ENCODE results near the gene CALY.
"Not testable (repeated sequence)": the region's sequence is repeated elsewhere in the genome, so short reads cannot be mapped to it uniquely, and the experiment has no call there.

Gene CALY, protein sequence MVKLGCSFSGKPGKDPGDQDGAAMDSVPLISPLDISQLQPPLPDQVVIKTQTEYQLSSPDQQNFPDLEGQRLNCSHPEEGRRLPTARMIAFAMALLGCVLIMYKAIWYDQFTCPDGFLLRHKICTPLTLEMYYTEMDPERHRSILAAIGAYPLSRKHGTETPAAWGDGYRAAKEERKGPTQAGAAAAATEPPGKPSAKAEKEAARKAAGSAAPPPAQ

DNA sequence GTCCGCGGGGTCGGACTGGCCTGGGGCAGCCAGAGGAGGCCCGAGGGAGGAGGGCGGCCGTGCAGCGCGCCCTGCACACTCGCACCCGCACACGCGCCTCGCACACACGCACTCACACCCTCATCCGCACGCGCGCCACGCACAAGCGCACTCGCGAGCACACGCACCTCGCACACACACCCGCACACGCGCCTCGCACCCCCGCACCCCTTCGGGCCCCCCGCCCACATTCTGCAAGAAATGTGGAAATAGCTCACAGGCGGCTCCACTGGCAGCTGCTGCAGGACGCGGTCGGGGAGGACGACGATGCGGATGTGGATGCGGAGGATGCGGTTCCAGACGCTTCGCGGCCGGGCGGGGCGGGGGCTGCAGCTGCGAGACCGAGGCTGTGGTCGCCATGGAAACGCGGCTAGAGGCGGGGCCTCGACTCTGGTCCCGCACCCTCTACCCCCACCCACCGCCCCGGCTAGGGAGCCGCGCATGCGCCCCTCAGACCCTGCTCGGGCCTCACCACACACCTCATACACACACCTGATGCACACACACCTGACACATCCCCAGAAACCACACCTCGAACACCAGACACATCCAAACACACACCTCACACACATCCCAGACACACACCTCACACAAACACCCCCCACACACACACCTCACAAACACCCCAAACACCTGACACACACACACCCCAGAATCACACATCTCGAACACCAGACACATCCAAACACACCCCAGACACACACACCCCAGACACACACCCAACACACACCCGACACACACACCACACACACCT is at the start of gene CALY:
Gene CALY (minus strand): TSS at position 320 of the 793 bp plus-strand sequence. CDS start 7,907 bp downstream, outside the sequence.
- peaks cover 40% of the 10 kb centered on the region for H3K27me3 Mint-ChIP-seq
- intact Hi-C loops (cut with micrococcal nuclease): no loop called here
- H3K27ac Mint-ChIP-seq: no peak within 1 kb of the TSS
- no peaks in the 10 kb centered on the region for H3K36me3 Mint-ChIP-seq (ENCODE audit: low read depth)
- peaks cover 12% of the 10 kb centered on the region for H3K4me1 Mint-ChIP-seq (ENCODE audit: low read depth)
- H3K9me3 Mint-ChIP-seq: no peaks in the 10 kb centered on the region
- H3K4me3 Mint-ChIP-seq: peak within 1 kb of the TSS; percentile 38

DNA sequence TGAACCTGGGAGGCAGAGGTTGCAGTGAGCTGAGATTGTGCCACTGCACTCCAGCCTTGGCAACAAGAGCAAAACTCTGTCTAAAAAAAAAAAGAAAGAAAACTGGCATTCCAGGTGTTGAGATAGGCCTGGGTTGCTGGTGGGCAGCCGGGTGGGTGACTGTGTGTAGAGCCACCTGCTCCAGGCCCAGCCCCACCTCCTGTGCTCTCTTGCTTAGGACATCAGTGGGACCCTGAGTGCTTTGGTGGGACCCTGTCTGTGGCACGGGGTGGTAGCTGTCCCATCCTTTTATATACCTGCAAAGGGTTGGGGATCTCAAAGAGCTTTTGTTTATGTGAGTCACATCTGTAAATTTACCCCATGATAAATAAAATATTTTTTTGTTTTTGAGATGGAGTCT is 48.5 kb upstream of the CALY start:
- Mint-ChIP-seq H3K36me3 (ENCODE audit: low read depth) (peaks cover 84% of the 10 kb centered on the region), H3K4me3 (no peak overlapping the region), H3K27ac (no peak overlapping the region), H3K27me3 (no peaks in the 10 kb centered on the region), H3K4me1 (ENCODE audit: low read depth) (peaks cover 46% of the 10 kb centered on the region), H3K9me3 (no peaks in the 10 kb centered on the region)
- intact Hi-C loops (cut with micrococcal nuclease): no loop called here

DNA sequence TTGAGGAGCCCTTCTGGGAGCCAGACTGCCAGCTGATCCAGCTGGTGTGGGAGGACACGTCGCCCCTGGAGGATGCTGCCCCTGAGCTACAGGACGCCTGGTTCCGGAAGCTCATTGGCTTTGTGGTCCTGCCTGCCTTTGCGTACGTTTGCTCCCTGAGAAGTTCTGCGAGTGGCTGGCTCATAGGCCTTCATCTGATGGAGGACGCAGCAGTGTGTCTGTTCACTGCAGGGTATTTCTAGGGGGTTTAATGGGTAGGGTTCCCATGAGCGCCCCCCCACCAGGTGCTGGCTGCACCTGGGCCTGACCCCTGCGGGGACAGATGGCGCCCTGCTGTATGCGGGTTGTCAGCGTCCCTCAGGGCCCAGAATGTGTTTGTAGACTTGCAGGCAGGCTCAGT is 47.4 kb upstream of the CALY start:
- Mint-ChIP-seq H3K36me3 (ENCODE audit: low read depth) (peaks cover 84% of the 10 kb centered on the region), H3K27me3 (peaks cover 4% of the 10 kb centered on the region), H3K9me3 (no peaks in the 10 kb centered on the region), H3K27ac (no peak overlapping the region), H3K4me1 (ENCODE audit: low read depth) (peaks cover 45% of the 10 kb centered on the region), H3K4me3 (no peak overlapping the region)
- intact Hi-C loops (cut with micrococcal nuclease): no loop called here

DNA sequence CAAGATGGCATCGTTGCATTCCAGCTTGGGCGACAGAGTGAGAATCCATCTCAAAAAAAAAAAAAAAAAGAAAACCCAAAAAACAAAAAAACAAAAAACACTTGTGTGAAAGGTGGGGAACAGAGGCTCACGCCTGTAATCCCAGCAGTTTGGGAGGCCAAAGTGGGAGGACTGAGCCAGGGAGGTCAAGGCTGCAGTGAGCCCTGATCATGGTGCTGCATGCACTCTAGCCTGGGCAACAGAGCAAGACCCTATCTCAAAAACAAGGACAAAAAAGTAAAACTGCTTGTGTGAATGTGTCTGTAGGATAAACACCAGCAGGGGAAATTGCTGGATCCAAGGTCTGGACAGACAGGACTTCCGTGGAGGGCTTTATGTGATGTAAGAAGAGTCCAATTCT is 46.9 kb upstream of the CALY start:
- no peak overlapping the region for H3K27ac Mint-ChIP-seq
- H3K36me3 Mint-ChIP-seq (ENCODE audit: low read depth): peaks cover 81% of the 10 kb centered on the region
- H3K4me1 Mint-ChIP-seq (ENCODE audit: low read depth): peaks cover 40% of the 10 kb centered on the region
- intact Hi-C loops (cut with micrococcal nuclease): no loop called here
- H3K4me3 Mint-ChIP-seq: no peak overlapping the region
- peaks cover 4% of the 10 kb centered on the region for H3K27me3 Mint-ChIP-seq
- no peaks in the 10 kb centered on the region for H3K9me3 Mint-ChIP-seq

DNA sequence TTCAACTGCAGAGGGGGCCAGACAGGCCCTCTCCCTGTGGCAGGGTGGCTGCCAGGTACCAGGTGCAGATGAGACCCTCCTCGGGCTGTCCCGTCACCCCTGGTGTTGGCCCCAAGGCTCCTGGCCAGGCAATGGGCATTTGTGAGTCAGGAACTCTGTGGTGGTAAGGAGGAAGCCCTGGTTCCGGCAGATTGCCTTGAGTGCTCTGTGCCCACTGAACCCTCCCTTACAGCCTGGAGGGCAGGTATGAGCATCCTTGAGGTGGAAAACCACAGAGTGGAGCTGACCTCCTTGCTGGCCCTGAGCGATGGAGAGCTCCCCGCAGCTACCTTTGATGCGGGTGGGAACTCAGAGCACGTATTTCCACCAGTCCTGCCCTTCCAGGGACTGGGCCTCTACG is 44.3 kb upstream of the CALY start:
- Mint-ChIP-seq H3K27ac (peak overlapping the region; percentile 51), H3K4me1 (ENCODE audit: low read depth) (peaks cover 49% of the 10 kb centered on the region), H3K4me3 (peak overlapping the region; percentile 80), H3K9me3 (no peaks in the 10 kb centered on the region), H3K27me3 (peaks cover 4% of the 10 kb centered on the region), H3K36me3 (ENCODE audit: low read depth) (peaks cover 56% of the 10 kb centered on the region)
- intact Hi-C loops (cut with micrococcal nuclease): no loop called here

DNA sequence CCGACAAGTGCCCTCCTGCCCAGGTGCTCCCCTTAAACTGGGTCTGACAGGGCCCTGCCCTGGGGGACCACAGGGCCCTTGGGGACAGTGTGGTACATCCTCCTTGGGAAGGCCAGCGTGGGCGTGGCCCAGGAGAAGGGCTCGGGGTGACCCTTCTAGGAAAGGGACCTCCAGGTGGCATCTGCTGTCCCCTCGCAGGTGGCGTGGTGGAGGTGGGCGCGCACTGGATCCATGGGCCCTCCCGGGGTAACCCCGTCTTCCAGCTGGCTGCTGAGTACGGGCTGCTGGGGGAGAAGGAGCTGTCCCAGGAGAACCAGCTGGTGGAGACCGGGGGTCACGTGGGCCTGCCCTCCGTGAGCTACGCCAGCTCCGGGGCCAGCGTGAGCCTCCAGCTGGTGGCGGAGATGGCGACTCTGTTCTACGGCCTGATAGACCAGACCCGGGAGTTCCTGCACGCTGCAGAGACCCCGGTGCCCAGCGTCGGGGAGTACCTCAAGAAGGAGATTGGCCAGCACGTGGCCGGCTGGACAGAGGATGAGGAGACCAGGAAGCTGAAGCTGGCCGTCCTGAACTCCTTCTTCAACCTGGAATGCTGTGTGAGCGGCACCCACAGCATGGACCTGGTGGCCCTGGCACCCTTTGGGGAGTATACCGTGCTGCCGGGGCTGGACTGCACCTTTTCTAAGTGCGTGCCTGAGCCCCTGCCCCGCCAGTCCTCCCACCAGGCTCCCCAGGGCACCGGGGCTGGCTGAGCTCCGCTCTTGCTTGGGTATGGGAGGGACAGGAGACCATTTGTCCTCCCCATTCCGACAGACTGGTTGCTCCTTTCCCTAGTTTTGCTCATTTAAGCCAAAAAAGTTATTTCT is 43.3 kb upstream of the CALY start:
- peak overlapping the region; percentile 93 for H3K27ac Mint-ChIP-seq
- intact Hi-C loops (cut with micrococcal nuclease): loop anchor here (2.0 kb wide), 1 partner anchor 21 kb away; the partner anchor contains the start of gene FUOM
- H3K9me3 Mint-ChIP-seq: no peaks in the 10 kb centered on the region
- H3K27me3 Mint-ChIP-seq: peaks cover 4% of the 10 kb centered on the region
- peak overlapping the region; percentile 80 for H3K4me3 Mint-ChIP-seq
- peaks cover 50% of the 10 kb centered on the region for H3K36me3 Mint-ChIP-seq (ENCODE audit: low read depth)
- peaks cover 50% of the 10 kb centered on the region for H3K4me1 Mint-ChIP-seq (ENCODE audit: low read depth)

DNA sequence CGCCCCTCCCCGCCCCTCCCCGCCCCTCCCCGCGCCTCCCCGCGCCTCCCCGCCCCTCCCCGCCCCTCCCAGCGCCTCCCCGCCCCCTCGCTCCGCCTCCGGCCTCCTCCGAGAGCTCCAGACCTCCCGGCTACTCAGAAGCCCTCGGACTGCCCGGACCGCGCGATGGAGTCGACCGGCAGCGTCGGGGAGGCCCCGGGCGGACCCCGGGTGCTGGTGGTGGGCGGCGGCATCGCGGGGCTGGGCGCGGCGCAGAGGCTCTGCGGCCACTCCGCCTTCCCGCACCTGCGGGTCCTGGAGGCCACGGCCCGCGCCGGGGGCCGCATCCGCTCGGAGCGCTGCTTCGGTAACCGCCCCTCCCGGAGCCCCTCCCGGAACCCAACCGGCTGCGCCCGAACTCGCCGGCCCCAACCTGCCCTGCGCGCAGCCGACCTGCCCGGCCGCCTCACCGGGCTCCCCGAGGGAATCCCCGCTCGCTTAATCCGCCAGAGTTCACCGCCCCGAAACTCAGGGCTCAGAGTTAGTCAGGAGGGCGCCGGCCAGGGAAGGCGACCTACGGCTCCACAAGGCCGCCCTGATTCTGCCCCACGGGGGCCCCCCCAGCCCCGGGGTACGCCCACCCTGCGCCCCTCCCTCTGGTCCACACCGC is 42.6 kb upstream of the CALY start, which contains the start of gene PAOX:
Gene PAOX (plus strand): TSS at position 111 of the 649 bp plus-strand sequence. CDS start 55 bp downstream, at position 166.
- Mint-ChIP-seq H3K4me3 (peak within 1 kb of the TSS; percentile 80), H3K4me1 (ENCODE audit: low read depth) (peaks cover 58% of the 10 kb centered on the region), H3K36me3 (ENCODE audit: low read depth) (peaks cover 43% of the 10 kb centered on the region), H3K9me3 (no peaks in the 10 kb centered on the region), H3K27ac (peak within 1 kb of the TSS; percentile 93), H3K27me3 (peaks cover 4% of the 10 kb centered on the region)
- intact Hi-C loops (cut with micrococcal nuclease): loop anchor here (2.0 kb wide), 1 partner anchor 20 kb away; the partner anchor contains the start of gene FUOM

DNA sequence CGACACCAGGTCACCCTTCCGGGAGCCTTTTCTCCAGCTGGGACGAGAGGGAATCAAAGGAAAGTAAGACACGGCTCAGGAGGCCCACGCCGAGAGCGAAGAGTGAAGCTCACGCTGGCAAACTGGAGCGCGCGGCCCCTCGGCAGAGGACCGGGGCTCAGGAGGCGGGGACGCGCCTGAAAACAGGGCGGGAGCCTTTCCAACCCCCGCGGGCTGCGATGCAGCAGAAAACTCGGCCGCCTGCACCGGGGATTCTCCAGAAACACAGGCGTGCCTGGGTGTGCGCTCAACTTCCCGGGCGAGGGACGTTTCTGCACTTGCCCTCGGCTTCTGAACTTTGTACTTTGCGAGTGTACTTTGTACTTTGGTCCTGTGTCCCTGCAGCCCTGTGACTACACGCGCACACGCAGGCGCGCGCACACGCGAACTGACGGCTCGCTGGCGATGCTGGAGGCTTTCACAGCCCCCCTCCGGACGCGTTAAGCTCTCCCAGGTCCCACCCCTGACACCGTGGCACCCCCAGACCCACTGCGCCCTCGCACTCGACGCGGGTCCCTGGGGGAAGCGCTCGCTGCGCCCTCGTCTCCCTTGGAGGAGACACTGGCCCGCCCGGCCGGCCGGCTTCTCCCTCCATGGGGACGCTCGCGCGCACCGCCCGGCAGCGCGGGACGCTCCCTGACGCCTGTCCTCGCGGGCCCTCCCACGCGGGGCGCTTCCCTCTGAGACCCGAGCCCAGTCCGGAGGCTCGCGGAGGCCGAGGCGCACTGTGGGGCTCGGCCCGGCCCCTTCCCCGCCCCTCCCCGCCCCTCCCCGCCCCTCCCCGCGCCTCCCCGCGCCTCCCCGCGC is 41.8 kb upstream of the CALY start:
- H3K36me3 Mint-ChIP-seq (ENCODE audit: low read depth): peaks cover 34% of the 10 kb centered on the region
- peaks cover 64% of the 10 kb centered on the region for H3K4me1 Mint-ChIP-seq (ENCODE audit: low read depth)
- peak overlapping the region; percentile 93 for H3K27ac Mint-ChIP-seq
- intact Hi-C loops (cut with micrococcal nuclease): loop anchor here (2.0 kb wide), 1 partner anchor 20 kb away; the partner anchor contains the start of gene FUOM
- no peaks in the 10 kb centered on the region for H3K9me3 Mint-ChIP-seq
- H3K27me3 Mint-ChIP-seq: peaks cover 4% of the 10 kb centered on the region
- H3K4me3 Mint-ChIP-seq: peak overlapping the region; percentile 79

DNA sequence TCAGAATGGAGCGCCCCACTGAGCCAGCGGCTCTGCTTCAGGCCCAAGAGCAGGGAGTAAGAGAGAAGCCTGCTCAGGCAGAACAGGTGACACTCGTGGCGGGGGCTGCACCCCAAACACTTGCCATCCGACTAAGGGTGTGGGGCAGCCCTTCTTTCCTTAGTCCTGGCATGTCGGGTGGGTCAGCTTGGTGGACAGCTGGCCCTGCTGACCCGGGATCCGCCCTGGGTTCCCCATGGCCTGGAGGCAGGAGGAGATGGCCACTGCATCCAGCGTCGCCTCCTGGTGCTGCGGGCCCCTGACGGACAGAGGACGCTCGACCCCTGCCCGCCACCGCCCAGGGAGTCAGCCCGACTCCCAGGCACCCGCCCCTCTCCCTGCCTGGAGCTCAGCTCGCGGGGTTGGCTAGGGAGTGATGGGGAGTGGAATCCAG is 41.1 kb upstream of the CALY start:
- intact Hi-C loops (cut with micrococcal nuclease): loop anchor here (2.0 kb wide), 1 partner anchor 19 kb away; the partner anchor contains the start of gene FUOM
- H3K4me3 Mint-ChIP-seq: peak overlapping the region; percentile 79
- peaks cover 69% of the 10 kb centered on the region for H3K4me1 Mint-ChIP-seq (ENCODE audit: low read depth)
- H3K27ac Mint-ChIP-seq: peak overlapping the region; percentile 93
- H3K27me3 Mint-ChIP-seq: peaks cover 4% of the 10 kb centered on the region
- H3K9me3 Mint-ChIP-seq: no peaks in the 10 kb centered on the region
- H3K36me3 Mint-ChIP-seq (ENCODE audit: low read depth): peaks cover 33% of the 10 kb centered on the region

DNA sequence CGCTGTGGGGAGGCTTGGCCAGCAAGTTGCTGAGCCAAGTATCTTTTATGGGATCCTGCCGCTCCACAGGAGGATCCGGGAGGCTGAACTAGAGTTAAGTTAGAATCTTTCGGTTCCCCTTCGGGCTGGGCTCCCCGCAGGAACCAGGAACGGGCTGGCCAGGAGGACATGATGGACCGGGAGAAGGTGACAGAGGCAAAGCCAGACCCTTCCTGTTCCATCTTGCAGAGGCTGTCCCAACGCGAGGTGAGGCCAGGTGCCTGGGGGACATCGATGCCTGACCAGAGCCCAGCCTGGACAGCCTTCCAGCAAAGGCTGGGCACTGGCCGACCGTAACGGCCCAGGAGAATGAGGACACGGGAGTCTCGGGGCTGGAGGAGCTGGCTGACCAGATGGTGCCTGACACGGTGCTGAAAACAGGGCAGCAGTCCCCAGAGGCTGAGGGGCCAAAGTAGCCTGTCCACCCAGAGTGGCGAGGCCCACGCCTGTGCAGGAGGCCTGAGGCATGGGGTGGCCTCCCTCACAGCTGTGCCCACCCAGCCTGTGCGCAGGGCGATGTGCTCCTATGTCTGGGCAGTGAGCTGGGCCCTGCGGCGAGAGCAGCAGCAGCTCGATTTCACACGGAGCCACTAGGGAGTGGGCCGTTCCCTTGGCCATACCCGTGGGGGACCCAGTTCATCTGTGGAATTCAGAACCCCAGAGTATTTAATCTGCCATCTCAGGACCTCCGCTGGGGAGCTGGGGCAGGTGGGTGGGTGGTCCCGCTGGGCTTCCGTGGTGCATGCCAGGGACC is 40.5 kb upstream of the CALY start:
- no peaks in the 10 kb centered on the region for H3K9me3 Mint-ChIP-seq
- H3K4me1 Mint-ChIP-seq (ENCODE audit: low read depth): peaks cover 71% of the 10 kb centered on the region
- H3K36me3 Mint-ChIP-seq (ENCODE audit: low read depth): peaks cover 29% of the 10 kb centered on the region
- intact Hi-C loops (cut with micrococcal nuclease): no loop called here
- peak overlapping the region; percentile 93 for H3K27ac Mint-ChIP-seq
- H3K4me3 Mint-ChIP-seq: peak overlapping the region; percentile 79
- peaks cover 4% of the 10 kb centered on the region for H3K27me3 Mint-ChIP-seq

DNA sequence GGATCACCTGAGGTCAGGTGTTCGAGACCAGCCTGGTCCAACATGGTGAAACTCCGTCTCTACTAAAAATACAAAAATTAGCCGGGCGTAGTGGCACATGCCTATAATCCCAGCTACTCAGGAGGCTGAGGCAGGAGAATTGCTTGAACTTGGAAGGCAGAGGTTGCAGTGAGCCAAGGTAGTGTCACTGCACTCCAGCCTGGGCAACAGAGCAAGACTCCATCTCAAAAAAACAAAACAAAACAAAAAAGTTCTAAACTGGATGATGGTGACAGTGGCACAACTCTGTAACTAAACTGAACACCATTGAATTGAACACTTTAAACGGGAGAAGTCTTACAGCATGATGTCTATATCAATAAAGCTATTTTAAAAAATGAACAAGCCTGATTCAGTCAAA is 39.5 kb upstream of the CALY start:
- H3K9me3 Mint-ChIP-seq; H3K4me3 Mint-ChIP-seq; H3K27me3 Mint-ChIP-seq; intact Hi-C loops (cut with micrococcal nuclease): not testable (repeated sequence)
- Mint-ChIP-seq H3K27ac (peak overlapping the region; percentile 93), H3K4me1 (ENCODE audit: low read depth) (peaks cover 72% of the 10 kb centered on the region), H3K36me3 (ENCODE audit: low read depth) (peaks cover 29% of the 10 kb centered on the region)

Measured in dendritic cell treated with granulocyte-macrophage colony-stimulating factor and Interleukin-4, amounts not matched to agents 40 ng/mL and 50 ng/mL, for 4 days (primary cell).